HG03521 (cell line): ENCODE data around the gene SLC38A3.
"Not testable (repeated sequence)": the region's sequence is repeated elsewhere in the genome, so short reads cannot be mapped to it uniquely, and the experiment has no call there.

Experiments used
- ATAC-seq: cut with Tn5 transposase; IDR thresholded peaks from one replicate; pipeline ENCODE4 v1.9.1; 2021; ENCODE audit warnings: mild to moderate bottlenecking, moderate library complexity; ENCODE audit not compliant: unreplicated experiment

Gene SLC38A3

DNA sequence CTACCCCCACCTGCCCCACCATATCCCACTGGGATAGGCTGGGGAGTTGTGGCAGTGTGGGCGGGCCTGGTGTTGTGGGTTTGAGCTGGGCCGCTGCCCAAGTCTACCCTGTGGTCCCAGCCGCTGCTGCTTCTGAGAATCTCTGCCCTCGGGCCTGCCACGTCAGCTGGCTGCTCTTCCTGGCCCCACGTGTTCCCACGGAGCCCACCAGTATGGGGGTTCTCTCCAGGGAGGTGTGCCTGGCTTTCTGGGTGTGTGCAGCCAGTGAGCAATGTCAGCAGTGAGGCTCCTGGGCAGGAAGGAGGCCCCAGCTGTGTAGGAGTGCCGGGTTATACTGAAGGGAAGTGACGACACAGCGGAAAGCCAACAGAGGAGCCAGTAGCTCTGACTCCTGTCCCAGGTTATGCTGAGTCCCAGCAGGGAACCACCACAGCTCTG lies 41.5 kb downstream of the SLC38A3 start:
- peak; percentile 51 for ATAC-seq

DNA sequence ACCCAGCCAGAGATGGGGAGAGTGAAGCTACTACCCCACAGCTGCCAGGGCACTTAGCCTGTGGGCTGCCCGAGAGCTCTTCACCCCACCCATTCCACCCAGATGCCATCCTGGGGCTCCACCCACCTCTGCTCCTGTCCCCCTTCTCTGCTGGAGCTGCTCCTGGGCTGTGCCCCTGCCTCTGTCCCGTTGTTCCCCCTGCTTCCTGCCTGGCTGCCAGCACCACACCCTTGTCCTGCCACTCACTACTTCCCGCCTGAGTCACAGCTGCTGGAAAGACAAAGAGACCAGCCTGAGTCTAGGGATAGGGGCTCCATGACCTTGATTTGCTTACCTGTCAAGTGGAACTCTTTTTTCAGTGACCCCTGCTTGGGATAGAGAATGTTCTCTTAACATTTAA lies 43.3 kb downstream of the SLC38A3 start:
- no peak for ATAC-seq

- no peak for ATAC-seq
Measured at GRCh38 chr3:50249457-50249856, 44.4 kb downstream of the SLC38A3 start.

DNA sequence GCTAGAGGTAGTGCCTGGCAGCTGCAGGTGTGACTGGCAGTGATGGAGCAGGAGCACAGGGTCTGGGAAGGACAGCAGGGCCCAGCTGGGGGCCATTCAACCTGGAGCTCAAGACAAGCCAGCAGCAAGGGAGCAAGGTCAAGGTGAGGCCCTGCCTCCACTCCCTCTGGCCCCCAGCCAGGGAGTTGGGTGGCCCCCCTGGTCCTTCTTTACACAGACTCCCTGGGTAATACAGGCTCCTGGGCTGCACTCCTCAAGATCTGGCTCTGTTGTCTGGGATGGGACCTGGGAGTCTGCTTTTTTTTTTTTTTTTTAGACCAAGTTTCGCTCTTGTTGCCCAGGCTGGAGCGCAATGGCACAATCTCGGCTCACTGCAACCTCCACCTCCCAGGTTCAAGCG lies 45.4 kb downstream of the SLC38A3 start:
- ATAC-seq, result no peak

- no peak for ATAC-seq
Measured at GRCh38 chr3:50251220-50251619, 46.1 kb downstream of the SLC38A3 start.

DNA sequence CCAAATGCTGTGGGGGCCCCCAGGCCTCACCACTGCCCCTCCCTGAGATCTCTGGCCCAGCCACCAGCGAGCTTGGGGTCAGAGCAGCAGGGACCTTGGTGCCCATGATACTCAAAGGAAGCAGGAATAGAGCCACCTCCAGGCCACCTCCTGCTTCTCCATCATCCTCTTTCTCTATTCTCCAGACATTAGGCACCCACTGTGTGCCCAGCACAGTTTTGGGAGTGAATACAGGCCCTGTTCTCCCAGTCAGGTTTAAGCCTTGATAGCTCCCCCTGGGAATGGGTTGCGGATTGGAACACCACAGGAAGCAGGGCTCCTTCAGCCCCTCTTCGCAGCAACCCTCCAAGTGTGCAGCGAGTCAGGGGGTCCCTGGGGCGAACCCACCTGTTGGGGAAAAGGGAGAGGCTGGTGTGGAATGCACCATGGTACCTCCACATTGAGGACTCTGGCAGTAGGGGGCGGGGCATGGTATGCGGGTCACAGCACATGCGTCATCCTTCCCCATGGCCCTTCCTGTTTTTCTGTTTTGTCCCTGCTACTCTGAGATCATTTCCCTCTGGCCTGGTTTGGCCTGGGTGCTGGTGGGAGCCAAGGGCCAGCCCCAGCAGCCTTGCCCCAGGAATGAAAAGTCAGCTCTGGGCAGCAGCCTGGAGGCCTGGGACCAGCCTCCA lies 49.6 kb downstream of the SLC38A3 start:
- no peak for ATAC-seq

DNA sequence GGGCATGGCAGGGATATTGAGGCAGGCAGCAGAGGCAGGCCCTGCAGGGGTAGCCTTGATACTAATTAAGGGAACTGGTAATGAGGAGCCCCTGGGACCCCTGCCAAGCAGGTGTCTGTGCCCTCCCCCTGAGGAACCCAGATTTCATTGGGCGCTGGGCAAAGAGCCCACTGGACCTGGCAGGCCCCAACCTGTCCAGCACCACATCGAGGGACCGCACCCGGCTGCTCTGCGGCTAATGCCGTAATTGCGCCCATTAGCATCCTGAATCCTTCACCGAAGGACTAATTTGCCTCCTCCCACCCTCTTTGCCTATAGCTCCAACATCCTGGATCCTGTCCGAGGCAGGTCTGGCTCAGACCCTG lies 50.2 kb downstream of the SLC38A3 start:
- ATAC-seq, result no peak

DNA sequence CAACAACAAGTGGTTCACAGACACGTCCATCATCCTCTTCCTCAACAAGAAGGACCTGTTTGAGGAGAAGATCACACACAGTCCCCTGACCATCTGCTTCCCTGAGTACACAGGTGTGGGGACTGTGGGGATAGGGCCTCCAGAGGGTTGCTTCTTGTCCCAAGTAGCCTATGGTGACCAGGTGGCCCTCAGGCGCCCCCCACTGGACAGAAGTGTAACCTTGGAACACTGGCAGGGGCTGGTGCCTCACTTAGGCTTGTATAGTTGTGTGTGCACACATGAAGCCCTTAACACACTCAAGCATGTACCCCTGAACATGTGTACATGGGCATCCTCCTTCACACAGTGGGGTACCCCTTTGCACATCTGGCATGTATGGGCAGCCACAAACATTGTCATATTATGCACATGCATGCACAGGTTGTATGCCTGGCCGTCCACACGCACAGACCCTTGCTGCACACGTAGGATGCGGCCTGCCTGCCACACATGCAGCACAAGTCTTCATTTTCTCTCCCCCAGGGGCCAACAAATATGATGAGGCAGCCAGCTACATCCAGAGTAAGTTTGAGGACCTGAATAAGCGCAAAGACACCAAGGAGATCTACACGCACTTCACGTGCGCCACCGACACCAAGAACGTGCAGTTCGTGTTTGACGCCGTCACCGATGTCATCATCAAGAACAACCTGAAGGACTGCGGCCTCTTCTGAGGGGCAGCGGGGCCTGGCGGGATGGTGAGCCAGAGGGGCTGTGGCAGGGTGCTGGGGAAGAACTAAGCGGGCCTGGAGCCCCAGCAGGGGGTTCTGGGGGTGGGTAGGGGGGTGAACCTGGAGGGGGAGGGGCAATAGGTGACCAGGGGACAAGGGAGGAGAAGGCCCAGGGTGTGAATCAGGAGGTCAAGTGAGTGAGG lies 52.2 kb downstream of the SLC38A3 start:
- no peak for ATAC-seq

DNA sequence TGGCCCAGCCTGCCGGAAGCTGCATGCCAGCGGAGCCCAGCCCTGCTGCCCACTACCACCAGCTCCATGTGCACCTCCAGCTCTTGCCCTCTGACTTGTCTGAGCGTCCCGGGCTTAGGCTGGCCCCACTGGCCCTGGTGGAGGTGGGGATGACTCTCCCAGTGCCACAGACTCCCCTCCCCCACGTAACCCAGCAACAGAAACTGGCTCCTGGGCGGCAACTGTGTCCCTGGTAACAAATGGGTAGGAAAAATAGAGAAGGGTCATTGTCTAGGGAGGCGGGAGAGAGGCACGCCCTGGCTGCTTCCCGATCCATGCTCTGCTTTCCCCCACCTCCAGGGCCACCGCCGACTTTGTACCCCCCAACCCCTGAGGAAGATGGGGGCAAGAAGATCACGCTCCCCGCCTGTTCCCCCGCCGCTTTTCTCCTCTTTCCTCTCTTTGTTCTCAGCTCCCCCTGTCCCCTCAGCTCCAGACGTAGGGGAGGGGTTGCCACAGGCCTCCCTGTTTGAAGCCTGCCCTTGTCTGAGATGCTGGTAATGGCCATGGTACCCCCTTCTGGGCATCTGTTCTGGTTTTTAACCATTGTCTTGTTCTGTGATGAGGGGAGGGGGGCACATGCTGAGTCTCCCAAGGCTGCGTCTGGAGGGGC lies 53.1 kb downstream of the SLC38A3 start:
- ATAC-seq, result no peak

GRCh38 chr3:50258979-50259378 lies 53.9 kb downstream of the SLC38A3 start:
- no peak for ATAC-seq

DNA sequence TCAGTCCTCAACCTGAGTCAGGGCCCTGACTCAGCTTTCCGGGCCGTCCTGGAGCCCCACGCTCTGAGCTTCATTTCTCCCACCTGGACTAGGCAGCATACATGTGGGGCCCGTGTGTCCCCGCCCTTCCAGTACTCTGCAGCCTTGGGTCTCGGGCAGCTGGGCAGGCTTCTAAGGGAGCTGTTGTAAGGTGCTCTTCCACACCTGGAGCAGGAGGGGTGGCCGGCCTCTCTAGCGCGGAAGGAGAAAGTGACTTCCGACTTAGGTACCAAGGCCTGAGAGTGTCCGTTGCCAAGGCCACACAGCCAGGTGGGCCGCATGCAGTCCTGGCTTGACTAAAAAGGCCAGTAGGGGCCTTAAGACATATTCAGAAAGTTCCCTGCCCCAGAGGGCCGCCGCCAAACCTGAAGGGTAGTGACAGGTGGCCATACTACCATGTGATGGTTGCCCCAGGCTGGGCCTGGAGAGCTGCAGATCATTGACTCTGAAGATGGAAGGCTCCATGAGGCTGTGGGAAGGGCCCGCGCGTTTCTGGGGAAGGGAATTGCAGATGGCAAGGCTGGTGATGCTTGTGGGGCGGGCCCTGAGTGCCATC lies 54.5 kb downstream of the SLC38A3 start:
- ATAC-seq, result no peak

- ATAC-seq, result peak; percentile 79
Measured at GRCh38 chr3:50260027-50260941, 55.2 kb downstream of the SLC38A3 start.

- no peak for ATAC-seq
Measured at GRCh38 chr3:50260942-50261441, 55.9 kb downstream of the SLC38A3 start.

- ATAC-seq, result no peak
Measured at GRCh38 chr3:50261505-50261904, 56.4 kb downstream of the SLC38A3 start.

DNA sequence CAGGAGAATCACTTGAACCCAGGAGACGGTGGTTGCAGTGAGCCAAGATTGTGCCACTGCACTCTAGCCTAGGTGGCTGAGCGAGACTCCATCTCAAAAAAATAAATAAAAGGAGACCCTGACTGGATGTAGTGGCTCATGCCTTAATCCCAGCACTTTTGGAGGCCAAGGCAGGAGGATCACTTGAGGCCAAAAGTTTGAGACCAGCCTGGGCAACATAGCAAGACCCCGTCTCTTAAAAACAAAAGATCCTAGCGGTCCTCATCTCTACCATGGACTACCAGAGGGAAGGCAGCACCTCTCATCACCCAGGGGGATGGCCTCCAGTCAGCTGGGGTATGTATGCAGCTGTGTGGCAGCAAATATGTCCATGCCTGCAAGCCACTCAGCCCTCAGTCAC lies 57.1 kb downstream of the SLC38A3 start:
- ATAC-seq, result not testable (repeated sequence)

DNA sequence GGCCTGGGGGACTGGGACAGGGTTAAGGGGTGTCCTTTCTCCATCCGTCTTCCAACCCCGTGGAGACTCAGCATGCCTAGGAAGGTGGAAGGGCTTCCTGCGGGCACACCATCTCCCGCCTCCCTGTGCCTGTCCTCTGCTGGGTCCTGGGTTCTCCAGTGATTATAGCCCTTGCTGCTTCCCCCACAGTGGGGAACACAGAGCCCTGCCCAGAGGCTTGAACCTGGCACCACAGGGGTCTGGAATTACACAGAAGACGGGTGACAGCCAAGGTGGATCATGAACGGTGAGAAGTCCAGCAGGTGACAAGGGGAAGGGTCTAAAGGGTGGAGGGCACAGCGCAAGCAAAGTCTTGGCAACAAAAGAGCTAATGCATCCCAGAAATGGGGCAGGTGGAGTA lies 57.7 kb downstream of the SLC38A3 start:
- ATAC-seq, result no peak

DNA sequence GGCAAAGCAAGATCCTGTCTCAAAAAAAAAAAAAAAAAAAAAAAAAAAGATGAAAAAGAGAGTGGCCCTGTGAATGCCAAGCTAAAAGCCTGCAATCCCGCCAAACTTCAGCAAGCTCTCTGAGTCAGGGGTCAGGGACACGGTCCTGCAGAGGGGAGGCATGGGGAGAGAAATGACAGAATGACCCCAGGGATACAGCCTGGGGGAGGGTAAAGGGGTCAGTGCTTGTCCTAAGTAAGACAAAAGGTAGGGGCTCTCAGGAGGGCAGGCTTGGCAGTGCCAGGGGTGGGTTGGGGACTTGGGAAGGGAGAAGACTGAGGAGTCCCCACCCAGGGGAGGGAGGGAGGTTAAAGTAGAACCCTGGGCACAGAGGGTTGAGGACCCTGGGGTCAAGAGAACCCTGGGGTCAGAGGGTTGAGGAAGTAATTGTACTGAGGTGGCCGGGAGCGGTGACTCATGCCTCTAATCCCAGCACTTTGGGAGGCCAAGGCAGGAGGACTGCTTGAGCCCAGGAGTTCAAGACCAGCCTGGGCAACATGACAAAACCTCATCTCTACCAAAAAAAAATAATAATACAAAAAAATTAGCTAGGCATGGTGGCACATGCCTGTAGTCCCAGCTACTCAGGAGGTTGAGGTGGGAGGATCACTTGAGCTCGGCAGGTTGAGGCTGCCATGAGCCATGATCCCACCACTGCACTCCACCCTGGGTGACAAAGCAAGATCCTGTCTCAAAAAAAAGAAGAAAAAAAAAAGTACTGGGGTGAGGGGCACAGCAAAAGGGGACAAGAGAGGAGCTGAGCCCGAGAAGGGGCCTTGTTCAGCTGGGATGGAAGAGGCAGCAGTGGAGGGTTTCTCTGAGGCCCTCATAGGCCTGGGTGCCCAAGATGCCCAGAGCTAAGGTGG lies 58.7 kb downstream of the SLC38A3 start:
- no peak for ATAC-seq

GRCh38 chr3:50264383-50264963 lies 59.4 kb downstream of the SLC38A3 start:
- no peak for ATAC-seq
